ENCODE measurements around the gene NAV2.

NAV2 gene

DNA sequence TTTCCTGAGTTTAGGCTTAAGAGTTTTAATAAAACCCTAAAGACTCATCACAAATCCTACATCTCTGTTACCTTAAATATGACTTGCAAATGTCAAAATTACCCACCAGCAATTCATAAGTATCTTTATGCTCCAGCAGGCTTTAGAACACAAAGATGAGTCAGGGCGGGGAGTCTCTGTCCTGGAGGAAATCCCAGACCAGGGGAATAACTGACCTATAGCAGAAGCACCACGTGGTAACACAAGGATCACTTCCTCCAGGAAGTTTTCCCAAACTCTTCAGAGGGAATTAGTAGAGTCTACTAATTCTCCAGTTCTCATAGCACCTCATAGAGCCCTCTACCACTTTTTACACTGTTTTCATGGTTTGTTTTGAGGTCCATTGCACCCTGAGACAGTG lies 217.0 kb downstream of the NAV2 start:
- no peak for DNase-seq (ENCODE audit: low spot score)

DNA sequence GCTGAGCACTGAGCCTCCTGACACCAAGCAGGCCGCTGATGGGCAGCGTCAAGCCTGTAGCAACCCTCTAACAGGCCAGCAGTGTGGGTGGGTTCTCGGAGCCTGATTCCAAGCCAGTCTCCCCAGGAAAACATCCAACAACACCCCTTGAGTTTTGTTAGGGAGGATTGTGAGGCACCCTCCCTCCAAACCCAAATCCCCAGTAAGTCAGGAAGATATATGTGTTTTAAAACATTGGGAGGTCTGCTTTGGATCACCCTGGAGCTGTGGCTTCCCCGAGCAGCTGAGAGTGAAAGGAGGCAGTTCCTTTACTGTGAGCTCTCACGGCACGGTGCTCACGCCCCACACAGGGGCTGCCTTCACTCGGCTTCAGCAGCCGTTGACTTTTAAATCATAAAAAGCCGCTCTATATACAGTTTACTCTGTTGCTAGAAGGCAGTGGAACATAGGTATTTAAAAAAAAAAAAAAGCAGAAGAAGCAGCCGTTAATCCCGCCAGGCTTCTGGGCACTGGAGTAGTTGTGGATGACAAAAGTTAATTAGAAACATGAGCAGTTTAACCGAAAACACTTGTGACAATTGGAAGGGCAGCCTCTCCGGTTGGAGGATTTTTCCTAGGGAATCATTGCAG lies 218.6 kb downstream of the NAV2 start:
- DNase-seq (ENCODE audit: low spot score): no peak

DNA sequence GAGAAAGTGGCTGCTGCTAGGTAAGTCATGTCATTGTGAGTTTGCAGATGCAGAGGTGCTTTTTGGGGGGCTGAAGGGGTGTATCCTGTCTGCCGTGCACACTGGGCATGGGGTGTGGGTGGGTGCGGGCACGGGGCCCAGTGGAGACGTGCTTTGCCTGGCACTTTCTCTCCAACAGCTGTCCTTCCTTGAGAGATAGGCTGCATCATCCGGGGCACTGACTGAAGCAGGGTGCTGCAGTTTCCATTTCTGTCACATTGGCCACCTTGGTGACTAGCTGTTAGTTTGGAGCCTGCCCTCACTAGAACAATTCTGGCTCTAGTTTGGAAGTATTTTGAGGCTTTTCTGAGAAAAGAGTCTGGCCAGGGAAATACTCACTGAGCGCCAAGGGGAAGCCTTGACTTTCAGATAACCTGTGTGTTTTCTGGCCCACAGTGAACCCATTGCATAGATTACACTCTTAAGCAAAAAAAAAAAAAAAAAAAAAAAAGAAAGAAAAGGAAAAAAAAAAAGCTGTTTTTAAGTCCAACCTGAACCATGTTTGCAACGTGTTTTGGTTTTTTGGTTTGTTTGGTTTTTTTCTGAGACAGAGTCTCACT lies 219.2 kb downstream of the NAV2 start:
- DNase-seq (ENCODE audit: low spot score): no peak

DNA sequence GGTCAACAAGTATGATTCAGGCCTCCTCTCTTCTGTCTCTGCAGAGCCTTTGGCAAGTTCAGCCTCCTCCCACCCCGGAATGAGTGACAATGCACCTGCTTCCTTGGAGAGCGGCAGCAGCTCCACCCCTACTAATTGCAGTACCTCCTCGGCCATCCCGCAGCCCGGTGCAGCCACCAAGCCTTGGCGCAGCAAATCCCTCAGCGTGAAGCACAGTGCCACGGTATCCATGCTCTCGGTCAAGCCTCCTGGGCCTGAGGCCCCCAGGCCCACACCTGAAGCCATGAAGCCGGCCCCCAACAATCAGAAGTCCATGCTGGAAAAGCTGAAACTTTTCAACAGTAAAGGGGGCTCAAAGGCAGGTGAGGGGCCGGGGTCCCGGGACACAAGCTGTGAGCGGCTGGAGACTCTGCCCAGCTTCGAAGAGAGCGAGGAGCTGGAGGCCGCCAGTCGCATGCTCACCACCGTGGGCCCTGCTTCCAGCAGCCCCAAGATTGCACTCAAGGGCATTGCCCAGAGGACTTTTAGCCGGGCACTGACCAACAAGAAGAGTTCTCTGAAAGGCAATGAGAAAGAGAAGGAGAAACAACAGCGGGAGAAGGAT lies 220.6 kb downstream of the NAV2 start:
- no peak for DNase-seq (ENCODE audit: low spot score)

DNA sequence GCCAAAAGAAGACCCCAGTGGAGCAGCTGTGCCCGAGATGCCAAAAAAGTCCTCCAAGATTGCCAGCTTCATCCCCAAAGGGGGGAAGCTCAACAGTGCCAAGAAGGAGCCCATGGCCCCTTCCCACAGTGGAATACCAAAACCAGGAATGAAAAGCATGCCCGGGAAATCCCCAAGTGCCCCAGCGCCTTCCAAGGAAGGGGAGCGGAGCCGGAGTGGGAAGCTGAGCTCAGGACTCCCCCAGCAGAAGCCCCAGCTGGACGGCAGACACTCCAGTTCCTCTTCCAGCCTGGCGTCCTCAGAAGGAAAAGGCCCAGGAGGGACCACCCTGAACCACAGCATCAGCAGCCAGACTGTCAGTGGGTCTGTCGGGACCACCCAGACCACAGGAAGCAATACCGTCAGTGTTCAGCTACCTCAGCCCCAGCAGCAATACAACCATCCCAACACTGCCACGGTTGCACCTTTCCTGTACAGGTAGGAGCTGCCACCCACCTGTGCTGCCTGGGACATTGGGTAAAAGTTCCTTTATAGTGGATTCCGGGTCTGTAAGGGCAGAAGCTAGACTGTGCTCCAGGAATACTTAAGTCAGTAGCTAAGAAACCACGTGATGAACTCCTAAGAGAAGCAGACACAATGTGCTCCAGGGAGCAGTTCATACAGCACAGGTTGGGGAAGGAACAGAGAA lies 221.3 kb downstream of the NAV2 start:
- no peak for DNase-seq (ENCODE audit: low spot score)

DNA sequence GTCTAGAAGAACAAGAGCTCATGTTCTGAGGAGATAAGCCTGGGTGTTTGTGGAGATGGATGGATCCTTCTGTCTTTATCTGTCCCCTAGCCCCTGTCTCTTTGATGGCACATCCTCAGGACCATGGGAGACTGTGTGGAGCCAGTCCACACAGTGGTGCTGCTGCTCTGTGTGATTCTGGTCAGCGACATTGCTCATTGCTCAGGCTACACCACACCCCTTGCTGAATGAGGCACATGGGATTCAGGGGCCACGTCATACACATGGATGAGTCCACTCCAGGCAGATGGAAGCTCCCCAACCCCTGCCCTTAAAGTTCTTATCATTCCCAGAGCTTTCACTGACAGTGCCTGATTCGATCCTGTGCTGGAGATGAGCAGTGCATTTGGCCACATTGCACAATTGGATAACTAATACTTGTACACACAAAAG lies 222.2 kb downstream of the NAV2 start:
- DNase-seq (ENCODE audit: low spot score): no peak

DNA sequence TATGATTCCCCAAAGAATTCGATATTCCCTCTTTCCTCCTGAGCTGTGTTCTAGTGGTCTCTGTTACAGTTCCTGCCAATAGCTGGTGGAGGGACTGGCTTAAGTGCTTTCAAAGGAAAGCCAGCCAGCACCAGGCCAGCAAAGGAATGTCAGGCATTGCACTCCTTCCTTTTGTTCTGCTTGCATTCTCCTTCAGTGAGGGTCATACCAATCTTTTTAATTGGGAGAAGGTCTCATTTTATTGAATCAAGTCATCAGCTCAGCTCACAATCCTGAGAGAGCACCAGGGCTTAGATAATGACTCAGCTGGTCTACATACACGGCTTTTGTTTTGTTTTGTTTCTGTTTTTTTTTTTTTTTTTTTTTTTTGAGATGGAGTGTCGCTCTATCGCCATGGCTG lies 222.9 kb downstream of the NAV2 start:
- DNase-seq (ENCODE audit: low spot score): no peak

DNA sequence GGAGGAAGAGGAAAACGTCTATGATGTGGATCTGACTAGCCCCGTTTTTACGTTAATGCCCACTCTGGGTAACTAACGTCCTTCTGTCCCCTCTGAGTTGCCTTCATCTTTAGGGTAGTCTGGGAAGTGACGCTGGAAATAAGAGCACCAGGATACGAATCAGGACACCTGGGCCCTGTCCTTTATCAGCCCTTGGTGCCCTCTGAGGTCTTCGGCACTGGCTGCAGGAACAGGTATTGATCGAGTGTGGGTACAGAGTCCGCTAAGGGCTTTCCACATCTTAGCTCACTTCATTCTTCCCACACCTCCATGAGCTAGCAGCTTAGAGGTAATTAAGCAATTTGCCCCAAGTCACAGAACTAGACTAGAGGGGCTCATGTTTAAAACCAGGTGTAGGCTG lies 223.8 kb downstream of the NAV2 start:
- no peak for DNase-seq (ENCODE audit: low spot score)

DNA sequence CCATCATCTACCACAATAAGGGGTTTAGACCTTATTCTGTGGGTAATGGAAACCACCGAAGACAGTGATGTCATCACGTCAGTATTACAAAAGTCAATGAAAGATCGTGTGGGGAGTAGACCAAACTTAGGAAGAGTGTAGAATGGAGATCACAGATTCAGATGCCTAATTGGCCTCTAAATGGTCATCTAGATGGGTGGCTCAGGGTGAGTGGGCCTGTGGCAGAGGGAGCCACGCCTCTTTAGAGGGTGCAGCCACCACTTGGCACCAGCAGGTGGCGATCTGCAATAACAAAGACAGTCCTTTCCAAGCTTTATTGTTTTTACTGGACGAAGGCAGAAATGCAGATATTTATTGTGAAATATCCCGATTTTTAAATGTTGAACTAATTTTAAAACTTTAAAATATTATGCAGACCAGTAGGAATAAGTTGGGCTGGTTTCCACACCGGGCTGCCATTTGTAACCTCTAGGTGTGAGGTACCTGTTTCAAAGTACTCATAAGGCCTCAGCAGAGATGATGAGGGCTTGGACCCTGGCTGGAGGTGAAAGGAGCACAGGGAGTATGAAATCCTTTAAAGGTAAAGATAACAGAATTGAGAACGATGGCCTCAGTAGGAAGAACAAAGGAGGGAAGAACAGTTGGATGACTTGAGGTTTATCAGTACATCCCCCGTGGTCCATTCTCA lies 225.7 kb downstream of the NAV2 start:
- DNase-seq (ENCODE audit: low spot score): peak; percentile 58

DNA sequence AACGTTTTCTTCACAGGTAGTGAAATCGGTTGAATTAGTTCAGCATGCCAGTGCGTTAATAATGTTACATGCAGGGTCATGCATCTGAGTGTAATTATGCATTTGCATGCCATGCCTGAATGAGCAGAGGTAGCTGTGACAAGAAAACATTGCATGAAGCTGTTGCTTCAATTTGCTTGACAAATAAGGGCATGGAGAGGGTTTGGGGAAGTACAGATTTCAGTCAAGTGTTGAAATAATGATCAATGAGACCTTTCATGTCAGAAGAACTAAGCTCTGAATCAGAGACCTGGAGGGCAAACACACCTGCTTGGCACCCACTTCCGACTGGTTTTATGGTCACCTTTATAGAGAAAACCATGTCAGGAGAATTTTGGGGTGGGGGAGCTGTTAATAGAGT lies 226.2 kb downstream of the NAV2 start:
- no peak for DNase-seq (ENCODE audit: low spot score)

DNA sequence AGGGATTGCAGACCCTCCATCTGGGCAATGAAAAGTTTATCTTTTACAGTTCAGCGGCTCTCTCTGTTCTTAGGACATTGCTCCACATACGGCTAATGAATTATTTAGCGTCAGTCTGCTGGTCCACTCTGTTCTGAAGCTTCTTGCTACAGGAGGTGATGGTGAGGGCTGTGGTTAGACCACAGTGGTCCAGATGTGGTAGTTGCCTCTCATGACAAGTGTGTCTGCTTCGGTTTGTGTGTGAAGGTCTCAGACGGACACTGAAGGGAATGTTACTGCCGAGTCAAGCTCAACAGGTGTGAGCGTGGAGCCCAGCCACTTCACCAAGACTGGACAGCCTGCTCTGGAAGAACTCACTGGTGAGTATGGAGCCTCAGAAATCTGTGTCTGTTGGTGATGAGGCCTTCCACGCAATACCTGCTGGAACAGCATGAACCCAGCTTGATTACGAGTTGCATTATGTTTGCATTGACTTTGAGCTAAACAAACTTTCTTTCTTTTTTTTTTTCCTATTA lies 226.8 kb downstream of the NAV2 start:
- DNase-seq (ENCODE audit: low spot score): no peak

DNA sequence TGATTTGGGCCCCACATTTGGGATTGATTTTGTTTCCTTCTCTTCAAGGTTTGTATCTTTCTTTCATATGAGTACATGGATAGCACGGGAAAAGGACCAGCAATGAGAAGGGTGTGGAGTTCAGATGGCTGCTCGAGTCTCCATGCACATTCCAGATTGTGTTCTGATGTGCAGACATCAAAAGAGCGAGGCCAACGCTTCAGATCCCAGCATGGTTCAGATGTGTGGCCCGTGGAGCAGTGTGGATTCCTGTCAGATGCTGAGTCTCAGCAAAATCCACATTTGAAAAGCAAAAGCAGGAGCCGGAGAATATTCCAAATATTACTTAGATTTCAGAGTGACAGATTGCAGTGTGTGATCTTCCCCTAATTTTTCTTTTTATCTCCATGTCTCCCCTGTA lies 228.2 kb downstream of the NAV2 start:
- no peak for DNase-seq (ENCODE audit: low spot score)

DNA sequence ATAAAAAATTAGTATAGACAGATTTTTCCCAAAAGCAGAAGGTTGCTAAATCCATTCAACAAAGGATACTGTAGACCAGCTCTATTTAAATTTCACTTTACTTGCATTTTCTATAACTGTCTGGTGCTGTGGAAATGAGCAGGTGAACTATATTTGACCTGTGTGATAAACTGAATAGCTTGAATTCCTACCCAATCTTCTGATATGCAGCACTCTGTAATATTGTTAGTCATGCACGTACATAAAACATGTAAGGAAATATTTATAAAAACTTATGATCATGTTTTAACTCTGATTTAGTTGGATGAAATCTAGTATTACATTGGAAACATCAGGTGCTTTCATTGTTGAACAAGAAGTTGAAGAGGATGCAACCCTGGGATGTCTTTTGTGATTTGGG lies 234.0 kb downstream of the NAV2 start:
- no peak for DNase-seq (ENCODE audit: low spot score)

DNA sequence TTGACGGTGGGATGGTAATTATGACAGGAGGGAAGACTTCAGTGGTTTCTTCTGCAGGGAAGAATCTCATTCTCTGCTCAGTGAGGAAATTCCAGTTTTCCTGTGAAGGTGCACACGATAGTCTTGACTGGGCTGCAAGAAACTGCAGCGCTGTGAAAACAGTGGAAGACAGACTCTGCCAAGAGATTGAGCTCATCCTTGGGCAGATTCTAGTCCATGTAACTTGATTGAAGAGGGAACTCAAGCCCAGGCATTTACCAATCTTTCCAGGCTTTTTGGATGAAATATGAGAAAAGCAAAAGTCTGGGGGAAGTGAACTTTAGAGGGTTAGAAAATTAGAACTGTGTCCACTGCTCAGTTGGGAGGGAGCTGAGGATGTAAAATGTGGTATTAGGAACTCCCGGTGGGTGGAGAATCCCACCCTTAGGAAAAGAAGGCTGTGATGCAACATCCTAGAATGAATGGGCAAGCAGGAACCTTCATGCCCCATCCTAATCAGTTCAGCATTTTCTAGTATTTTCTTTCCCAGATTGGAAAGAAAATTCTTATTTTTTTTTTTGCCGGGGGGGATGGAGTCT lies 235.0 kb downstream of the NAV2 start:
- no peak for DNase-seq (ENCODE audit: low spot score)

DNA sequence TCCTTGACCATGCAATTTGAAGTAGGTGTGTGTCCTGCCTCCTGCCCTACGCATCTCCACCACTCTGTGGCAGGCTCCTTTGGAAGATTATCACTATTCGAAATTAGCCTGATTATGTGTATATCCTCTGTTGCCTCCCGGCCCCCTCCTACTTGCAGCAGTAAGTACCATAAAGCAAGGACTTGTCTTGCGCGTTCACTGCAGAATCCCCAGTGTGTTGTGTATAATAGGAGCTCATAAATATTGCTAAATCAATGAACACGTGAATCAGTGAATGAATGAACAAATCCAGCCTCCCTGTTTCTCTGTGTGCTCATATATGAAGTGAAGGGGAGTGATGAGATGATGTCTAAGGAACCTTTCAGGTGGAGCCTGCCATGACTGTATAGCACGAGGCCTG lies 237.0 kb downstream of the NAV2 start:
- DNase-seq (ENCODE audit: low spot score): no peak

DNA sequence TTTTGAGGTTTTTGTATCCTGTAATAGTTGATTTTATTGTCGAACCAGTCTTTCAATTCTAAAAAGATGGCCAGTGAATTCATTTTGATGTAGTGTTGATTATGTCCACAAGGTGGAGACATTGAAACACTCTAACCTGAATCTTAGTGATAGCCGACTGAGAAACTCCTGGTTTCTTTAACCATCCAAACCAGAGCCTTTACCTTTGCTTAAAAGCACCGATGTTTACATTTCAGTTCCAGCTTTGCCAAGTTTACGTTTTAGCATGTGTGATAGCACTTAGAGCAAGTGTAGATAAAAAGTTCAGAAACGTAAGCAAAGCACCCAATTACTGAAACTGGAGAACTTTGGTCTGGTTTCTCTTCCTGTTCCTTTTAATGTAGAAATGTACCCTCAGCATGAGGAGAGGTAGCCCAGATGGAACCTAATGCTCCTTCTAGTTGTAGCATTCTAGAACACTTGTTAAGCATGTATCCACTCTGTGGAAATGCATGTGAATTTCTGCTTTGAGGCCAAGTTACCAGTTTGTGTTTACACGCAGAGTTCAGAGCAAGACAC lies 239.0 kb downstream of the NAV2 start:
- peak; percentile 47 for DNase-seq (ENCODE audit: low spot score)

DNA sequence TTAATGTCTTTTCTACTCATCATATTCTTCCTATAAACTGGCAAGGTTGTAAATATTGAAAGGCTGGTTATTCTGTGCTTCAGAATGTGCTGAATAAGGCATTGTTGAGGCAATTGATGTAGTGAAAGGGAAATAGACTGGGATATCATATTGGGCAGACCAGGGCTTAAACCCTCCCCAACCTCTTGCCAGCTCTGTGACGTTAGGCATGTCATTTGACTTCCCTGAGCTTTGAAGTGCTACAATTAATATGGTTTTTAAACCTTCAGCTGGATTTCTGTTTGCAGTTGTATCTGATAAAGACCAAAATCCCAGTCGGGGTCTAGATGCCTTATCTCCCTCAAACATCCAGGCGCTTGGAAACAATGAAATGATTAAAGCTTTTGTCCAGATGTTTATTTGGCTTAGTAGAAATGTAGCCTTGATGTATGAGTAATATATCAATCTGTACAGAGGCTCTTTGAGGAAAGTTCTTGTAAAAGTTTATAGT lies 239.5 kb downstream of the NAV2 start:
- DNase-seq (ENCODE audit: low spot score): no peak

DNA sequence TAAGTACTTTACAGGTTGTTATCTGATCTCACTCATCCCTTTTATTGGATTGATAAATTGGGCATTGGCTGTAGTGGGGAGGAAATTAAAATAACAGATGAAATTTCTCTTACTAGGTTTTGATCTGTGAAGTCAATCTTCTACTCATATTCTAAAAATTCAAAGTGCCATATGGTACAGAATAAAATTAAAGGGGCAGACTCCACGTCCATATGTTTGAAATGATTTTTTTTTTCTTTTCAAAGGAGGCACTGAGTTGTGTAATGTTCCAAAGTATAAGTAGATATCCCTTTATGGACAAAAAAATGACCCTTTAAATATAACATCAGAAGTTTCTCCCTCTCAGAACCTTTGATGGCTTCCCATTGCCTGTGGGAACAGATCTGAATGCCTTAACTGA lies 240.3 kb downstream of the NAV2 start:
- no peak for DNase-seq (ENCODE audit: low spot score)

DNA sequence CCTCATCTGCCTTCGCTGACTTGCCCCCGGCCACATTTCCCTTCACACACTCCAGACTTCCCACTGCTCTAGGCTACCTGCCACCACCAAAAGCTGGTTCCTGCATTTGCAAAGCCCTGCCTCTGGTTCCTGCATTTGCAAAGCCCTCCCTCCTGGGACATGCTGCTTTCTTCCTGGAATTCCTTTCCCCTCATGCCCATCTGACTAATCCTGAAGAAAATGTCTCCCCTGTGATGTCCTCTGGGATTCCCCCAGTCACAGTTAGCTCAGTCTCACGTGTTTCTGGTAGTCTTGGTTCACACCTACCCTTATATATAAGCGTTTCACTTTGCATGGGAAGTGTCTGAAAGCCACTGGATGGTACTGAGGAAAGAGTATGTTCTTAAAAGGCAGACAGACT lies 240.7 kb downstream of the NAV2 start:
- DNase-seq (ENCODE audit: low spot score): no peak

DNA sequence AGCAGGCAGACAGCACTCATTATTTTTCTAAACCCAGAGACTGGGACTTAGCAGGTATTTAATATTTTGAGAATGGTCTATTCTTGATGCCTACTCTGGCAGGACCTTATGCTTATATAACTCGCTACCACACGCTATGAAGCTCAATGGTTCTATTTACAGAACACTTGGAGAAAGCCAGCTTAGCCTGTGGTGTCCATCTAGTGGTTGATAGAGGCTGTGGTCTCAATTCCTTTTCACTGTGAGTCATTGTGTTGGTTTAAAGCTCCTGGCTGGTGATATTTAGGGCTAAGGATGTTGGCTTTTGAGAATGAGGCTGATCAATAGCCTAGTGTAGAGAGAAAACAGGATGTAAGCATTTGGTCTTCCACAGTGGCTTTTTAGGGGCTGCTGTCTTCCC lies 241.3 kb downstream of the NAV2 start:
- peak; percentile 53 for DNase-seq (ENCODE audit: low spot score)

DNA sequence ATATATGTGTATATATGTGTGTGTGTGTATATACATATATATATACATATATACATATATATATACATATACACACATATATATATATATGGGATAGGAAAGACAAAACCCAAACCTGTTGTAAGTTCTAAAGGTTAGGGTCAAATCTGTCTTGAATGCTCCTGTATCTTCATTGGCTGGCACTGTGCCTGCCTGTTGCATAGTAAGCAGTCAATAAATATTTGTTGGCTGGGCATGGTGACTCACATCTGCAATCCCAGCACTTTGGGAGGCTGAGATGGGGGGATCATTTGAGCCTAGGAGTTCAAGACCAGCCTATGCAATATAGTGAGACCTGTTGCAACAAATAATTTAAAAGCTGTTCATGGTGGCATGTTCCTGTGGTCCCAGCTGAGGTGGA lies 242.3 kb downstream of the NAV2 start:
- DNase-seq (ENCODE audit: low spot score): no peak

DNA sequence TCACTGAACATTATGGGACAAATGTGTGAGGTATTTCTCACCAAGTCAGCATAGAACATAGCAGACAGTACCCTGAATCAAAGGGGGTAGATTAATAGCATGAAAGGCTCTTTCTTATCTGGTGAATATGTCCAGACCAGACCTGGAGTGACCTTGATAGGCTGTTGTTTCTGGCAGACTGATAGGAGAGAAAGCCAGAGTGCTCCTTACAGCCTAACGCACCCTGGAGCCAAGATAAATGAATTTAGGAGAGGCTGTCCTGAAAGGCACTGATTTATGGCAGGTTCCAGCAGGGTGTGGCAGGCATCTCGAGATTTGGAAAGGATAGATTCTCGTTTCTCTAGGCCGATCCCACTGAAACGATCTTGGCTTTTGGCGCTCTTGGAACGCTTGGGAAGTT lies 243.0 kb downstream of the NAV2 start:
- no peak for DNase-seq (ENCODE audit: low spot score)

All from kidney capillary endothelial cell (primary cell).